Stimulated activated CD4-positive, alpha-beta T cell treated with anti-CD3 and anti-CD28 coated beads, Interleukin-4, amount 100 ng/mL, for 48 hours (primary cell): Measurements from ENCODE around the gene SSH3.
"Not testable (repeated sequence)": the region's sequence is repeated elsewhere in the genome, so short reads cannot be mapped to it uniquely, and the experiment has no call there.

Experiments used
- DNase-seq, 2 donors: peaks; one replicate each; pipeline ENCODE4 v3.0.0-alpha.2; 2020; ENCODE audit warnings: low read depth in 2 of 2

Gene SSH3

DNA sequence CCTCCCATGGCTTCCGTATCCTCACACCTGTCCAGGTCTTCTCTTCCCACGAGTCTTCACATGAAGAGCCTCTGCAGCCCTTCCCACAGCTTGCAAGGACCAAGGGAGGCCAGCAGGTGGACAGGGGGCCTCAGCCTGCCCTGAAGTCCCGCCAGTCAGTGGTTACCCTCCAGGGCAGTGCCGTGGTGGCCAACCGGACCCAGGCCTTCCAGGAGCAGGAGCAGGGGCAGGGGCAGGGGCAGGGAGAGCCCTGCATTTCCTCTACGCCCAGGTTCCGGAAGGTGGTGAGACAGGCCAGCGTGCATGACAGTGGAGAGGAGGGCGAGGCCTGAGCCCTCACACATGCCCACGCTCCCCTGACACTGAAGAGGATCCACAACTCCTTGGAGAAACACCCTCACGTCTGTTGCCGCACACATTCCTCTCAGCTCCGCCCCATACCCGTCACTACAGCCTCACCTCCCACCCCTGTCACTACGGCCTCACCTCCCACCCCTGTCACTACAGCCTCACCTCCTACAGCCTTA, 8.3 kb downstream of the SSH3 start:
- DNase-seq = no peak

DNA sequence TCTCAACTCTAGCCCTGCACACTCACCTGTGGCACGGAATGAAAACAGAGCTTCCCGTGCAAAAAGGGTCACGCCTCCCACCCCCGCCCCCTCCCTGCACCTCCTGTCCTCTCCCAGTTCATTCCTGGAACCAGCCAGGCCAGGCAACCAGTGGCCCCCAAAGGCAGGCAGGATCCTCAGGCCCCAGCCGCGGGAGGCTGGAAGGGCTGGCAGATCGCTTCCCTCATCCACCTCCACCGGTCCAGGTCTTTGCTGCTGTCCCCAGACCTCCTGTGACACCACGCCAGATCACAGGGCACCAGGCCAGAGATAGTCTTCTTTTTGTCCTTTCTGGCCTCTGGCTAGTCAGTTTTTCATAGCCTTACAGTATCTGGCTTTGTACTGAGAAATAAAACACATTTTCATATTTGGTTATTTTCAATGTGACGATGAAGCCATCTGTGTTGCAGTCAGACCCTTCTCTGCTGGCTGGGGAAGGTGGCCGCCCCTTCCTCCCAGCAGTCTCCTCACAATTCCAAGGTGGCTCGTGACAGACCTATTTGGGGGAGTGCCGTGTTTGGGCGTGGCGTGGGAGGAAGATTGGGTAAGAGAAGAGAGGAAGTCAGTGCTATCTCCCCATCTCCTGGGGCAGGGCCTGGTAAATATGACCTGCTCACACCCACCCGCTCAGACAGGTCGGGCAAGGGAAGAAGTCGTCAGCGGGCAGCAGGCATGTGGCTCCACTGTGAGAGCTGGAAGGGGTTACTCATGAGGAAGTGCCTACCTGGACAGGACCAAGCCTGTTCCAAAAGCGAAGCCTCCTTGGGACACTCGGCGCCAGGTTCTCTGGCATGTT, 9.1 kb downstream of the SSH3 start:
- peak in 1 of 2 donors; percentile 25 for DNase-seq

DNA sequence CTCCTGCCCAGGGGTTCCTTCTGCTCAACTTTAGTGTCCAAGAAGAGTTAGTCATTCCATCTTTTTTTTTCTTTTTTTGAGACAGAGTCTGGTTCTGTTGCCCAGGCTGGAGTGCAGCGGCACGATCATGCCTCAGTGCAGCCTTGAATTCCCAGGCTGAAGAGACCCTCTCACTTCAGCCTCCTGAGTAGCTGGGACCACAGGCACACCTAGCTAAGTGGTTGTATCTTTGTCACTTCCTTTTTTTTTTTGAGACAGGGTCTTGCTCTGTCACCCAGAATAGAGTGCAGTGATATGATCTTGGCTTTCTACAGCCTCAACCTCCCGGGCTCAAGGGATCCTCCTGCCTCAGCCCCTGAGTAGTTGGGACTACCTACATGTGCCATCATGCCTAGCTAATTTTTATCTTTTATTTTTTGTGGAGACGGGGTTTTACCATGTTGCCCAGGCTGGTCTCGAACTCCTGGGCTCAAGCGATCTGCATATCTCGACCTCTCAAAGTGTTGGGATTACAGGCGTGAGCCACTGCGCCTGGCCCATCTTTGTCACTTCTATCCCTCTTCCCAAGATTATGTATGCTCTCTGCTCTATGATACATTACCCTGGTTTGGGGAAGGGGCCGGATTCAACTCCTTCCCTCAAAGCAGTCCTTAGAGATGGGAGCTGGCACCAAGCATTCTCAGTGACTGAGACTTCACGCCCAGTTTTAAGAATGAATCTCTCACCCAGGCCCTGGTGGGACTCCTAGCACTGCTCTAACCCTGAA, 10.0 kb downstream of the SSH3 start:
- no peak for DNase-seq

DNA sequence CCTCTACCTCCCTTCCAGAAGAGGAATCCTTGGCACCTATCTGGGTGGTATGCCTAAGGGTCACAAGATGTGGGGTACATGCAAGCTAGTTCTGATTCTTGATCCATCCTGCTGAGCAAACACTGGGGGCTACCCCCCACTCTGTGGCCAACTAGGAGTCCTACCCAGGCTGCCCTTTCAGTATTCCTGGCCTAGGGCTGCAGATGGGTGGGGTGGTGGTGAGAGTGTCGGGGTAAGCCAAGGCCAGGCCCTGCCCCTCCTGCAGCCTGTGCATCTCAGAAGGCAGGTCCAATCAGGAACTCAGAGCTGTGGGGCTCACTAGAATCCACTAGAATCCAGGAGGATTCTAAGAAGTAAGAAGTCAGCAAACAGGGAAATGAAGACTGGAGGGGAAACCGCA, 10.9 kb downstream of the SSH3 start:
- no peak for DNase-seq

DNA sequence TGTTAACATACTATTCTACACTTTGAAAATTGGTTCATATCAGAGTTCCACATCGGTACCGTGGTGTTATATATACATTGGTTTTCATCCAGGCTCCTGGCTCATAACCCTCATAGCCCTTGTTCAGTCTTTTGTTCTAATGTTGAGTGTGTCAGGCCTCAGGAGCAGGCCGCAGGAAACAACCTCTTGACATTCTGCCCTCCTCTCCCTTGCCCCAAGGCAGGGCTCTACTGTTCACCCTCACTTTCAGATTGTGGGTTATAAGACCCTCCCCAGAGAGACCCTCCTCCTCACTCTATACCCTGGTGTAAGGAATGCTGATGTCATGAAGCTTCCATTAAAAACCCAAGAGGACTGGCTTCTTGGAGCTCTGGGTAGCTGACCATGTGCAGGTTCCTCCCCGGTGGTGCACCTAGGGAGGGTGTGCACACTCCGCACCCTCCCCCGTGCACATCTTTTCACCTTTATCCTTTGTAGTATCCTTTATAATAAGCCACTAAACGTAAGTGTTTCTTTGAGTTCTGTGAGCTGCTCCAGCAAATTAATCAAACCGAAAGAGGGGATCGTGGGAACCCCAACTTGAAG, 12.1 kb downstream of the SSH3 start:
- no peak for DNase-seq

DNA sequence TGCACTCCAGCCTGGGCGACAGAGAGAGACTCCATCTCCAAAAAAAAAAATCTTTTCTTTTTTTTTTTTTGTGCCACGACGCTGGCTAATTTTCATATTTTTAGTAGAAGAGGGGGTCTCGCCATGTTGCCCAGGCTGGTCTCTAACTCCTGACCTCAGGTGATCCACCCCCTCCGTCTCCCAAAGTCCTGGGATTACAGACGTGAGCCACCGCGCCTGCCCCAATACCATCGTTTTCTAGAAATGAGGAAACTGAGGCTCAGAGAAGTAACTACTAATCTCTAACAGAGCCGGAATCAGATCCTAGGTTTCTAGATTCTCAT, 13.5 kb downstream of the SSH3 start:
- DNase-seq = no peak

DNA sequence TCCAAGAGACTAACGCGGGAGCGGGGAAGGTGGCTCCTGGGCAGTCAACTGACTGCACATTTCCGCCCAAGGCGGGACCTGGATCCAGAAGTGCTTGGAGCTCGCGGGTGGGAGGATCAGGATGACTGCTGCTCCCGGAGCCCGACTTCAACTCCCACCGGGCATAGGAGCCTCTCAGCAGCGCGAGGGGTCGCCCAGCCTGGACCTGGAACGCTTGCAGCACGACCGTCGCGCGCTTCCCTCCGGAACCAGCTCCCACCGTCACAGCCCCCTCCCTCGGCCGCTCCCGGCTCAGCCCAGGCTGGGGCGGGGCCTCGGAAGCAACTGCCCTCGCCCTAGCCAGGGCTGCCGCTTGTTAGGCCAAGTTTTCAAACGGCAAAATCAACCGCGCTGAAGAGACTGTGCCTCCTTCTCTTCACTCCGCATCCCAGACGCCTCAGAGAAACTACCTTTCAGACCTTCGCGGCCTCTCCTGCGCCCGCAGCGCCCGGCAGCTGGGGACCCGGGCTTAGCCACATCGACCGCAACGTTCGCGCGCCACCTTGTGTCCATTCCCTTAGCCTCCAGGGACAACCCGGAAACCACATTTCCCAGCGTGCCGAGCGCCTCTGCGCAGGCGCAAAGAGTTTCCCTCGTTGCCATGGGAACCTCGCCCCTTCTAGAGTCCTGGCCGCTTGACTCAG, 14.0 kb downstream of the SSH3 start:
- DNase-seq = peak; percentile 98

DNA sequence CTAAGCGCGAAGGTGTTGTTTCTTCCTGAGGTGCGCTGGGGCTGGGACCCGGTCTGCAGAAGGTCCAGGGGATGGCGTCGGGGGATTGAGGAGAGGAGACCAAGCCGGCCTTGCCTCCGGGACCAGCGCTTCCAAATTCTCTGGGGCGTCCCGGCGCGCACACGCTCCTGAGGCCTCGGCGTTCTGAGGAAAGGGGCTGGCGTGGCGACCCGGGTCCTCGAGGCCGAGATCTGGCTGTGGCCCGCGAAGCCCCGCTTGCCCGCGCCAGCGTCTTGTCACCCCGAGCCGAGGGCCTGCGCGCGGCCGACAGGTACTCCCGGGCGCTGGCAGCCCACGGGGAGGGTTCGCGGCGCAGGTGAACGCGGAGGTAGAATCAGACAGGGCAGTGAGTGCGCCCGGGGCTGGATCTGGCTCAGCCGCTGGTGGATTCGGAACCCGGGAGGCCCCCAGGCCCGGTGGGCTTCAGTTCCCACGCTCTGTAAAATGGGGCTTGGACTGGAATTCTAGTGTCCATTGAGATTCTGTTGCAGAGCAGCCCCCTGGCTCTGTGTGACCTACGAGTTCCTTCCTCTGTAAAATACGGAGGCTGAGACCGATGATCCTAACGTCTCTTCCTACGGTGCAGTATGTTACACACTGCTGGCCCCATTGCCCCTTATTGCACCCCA, 14.7 kb downstream of the SSH3 start:
- no peak for DNase-seq

DNA sequence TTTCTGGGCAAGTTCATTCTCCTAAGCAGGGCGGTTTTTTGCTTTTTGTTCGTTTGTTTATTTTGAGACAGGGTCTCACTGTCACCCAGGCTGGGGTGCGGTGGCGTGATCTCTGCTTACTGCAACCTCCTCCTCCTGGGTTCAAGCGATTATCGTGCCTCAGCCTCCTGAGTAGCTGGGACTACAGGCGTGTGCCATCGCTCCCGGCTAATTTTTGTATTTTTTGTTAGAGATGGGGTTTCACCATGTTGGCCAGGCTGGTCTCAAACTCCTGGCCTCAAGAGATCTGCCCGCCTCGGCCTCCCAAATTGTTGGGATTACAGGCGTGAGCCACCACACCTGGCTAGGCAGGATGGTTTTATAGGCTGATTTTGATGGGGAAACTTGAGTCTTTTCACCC, 15.5 kb downstream of the SSH3 start:
- not testable (repeated sequence) for DNase-seq

DNA sequence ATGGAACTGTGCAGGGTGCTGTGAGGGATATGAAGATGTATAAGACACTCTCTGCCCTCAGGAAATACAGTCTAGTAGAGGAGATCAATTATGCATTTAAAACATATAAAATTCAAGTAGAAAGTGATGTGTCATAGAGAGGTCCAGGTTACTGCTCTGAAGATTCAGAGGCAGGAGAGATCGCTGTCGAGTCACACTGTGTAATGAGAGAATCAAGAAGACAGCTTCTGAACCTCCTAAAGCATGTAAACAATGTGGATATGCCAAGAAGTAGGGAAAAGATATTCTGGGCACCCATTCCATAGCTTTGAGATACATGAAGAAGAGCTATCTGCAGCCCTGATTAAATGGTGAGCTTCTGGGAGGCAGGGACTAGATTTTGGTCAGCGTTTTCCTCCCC, 16.7 kb downstream of the SSH3 start:
- no peak for DNase-seq

DNA sequence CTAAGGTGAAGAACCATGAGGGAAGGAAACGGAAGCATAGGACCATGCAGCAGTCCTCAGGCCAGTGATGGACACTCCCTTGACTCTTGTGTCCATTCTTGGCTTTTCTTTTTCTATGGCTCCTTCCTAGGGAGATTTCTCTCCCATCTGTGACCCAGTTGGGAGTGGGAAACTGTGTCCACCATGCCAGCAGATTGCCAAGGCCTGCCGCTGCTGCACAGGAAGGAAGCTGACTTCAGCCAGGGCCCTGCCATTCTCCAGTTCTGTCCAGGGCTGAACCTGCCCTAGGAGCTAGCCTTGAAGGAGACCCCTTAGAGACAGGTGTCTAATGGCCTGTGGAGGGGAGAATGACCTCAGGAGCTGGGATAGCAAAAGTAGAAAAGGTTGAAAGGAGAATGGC, 17.4 kb downstream of the SSH3 start:
- no peak for DNase-seq

DNA sequence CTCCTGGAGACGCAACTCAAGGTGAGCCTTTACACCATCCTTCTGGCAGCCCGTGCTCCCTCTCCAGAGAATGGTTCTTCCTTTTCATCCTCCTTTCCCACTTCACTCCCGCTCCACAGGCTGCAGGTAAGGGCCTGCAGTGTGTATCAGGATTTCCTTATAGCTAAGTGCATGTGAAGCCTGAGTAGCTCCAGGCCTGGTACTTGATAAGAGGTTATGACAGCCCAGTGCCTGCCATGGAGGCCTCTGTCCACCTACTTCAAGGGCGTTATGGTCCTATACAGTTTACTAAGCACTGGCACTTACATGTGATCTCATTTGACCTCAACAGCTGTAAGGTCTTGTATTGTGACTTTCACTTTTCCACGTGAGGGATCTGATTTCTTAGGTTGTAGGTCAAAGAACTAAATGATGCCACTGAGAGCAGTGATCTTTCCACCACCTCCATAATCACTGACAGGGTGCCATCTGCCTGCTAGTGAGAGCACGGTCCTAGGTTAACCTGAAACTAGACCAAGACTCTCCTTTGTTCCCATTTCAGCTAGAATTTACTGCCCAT, 18.1 kb downstream of the SSH3 start:
- no peak for DNase-seq

DNA sequence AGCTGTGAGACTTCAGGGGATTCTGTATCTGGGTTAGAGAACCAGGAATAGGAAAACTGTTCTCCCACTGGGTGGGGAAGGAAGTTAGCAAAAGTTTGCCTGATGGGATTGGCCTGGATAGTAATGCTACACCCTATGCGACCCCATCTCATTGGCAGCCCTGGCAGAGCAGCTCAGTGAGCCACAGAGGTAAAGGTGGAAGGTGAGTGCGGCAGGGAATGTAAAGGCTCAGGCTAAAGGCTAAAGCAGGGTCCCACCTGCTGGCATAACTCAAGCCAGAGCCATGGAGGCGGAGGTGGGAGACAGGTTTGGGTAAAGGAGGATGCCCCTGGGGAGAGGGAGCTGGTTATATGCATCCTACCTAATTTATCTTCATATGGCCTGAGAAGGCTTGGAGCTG, 18.7 kb downstream of the SSH3 start:
- DNase-seq = no peak

DNA sequence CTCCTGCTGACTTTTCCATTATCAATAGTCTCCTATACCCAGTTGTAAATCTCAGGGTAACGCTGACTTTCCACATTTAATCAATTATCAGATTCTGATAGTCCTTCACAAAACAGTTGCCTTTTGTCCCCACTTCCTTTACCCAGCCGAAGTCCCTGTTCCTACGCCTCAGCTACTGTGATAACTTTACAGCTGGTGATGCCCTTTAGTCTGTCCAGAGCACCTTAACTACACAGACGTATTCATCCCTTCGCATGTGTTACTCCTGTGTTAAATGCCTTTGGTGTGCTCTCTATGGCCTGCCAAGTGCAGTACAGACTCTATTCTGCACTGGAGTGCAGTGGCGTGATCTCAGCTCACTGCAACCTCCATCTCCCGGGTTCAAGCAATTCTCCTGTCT, 20.2 kb downstream of the SSH3 start:
- DNase-seq = no peak

DNA sequence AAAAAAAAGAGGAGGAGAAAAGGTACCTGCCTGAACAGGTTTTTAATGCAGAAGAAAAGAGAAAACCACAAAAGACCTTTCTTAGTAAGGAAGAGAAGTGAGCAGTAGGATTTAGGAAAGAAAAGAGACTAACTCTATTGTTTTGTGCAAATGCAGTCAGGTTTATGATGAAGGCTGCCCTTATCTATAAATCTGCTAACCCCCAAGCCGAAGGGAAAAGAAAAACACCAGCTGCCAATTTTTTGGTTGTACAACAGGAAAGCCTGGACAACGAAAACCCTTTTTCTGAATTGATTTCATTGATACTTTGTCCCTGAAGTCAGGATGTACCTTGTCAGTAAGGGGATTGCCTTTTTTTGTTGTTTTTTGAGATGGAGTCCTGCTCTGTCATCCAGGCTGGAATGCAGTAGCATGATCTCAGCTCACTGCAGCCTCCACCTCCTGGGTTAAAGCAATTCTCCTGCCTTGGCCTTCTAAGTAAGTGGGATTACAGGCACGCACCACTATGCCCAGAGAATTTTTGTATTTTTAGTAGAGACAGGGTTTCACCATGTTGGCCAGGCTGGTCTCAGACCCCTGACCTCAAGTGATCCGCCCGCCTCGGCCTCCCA, 28.9 kb downstream of the SSH3 start:
- no peak for DNase-seq

DNA sequence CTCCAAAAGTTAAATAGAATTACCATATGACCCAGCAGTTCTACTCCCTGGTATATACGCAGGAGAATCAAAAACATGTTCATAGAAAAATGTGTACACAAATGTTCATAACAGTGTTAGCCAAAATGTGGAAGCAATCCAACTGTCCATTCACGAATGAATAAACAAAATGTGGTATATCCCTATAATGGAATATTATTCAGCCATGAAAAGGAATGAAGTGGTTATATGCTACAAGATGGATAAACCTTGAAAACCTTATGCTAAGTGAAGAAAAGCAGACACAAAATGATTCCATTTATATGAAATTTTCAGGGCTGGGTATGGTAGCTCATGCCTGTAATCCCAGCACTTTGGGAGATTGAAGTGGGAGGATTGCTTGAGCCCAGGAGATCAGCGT, 33.9 kb downstream of the SSH3 start:
- DNase-seq = no peak

DNA sequence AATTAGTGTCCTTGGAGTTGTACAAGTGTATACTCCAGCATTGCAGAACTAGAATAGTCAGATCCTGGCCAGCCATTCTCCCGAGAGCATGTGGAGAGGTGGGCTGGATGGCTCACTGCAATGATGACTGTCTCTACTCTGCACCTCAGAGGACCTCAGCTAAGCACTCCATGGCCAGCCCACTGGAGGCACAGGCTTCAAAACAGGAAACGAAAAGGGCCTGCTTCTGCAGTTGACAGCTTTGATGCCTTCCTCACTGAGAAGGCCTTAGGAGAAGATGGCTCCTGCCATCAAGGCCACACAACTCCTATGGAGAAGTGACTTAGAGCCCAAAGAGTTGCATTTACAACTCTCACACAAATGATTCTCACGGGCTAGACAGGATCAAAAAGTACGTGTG, 40.9 kb downstream of the SSH3 start:
- DNase-seq = no peak

DNA sequence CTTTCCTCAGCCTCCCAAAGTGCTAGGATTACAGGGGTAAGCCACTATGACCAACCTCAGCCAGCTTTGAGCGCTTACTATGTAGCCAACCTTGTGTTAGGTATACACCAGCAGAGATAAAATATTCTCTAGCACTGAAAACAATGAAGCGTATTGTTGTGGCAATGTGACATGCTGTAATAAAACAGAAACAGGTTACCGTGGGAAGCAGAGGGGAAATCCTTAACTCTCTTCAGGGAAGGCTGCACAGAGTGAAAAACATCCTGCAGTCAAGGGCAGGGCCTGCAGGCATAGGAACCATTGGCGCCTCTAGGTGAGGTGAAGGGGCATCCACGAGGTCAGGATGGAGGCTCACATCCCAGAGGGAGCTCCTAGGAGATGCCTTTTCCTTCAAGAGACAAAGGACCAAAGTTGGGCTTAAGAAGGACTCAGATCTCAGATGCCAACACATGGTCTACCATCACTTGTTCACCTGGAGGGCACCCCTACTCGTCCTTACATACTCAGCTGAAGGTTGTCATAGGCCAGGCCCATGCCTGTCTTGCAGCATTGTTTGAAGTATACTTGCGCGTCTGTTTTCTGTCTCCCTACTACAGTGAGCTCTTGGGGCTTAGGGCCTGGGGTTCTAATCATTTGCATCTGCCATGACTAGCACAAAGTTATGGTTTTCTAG, 42.1 kb downstream of the SSH3 start:
- no peak for DNase-seq

DNA sequence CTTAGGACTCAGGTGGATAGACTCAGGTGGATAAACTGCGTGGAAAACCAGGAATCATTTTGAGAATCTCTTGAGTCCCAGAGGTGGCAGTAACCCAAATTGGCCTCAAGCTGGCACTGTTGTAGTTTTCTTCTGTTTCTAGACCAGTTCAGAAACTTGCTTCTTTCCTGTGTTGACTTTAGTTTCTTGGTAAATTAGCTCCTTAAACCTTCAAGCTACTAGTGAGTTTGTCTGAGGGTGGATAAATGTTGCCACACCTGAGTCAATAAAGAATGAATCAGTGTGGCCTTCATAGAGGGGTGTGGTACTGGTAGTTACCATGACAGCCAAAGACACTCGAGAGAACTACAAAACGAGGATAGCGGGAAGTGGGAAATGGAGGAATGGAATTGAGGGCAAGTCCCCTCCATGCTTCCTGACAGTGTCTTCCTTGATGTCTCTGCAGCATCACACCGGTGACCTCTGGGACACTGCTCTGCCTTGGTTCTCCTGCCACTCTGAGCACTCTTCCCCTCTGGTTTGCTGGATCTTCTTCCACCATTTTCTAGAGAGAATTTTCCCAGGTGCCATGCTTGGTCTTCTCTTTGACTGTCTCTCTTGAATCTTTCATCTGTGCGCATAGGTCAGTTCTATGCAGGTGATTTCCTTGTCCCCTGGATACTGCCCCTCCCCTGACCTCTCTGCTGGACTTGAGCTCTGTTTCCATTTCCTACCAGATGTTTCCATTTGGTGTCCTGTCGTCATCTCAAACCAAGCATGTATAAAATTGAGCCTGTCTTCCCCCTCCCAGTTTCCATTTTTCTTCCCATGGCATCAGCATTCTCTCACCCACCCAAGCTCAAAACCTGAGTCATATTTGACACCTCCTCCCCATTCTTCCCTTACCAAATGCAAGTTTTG, 42.8 kb downstream of the SSH3 start:
- no peak for DNase-seq
